Right lobe of liver (tissue), 4 donors: ENCODE measurements around the gene TFCP2L1.

Source experiments
- CTCF ChIP-seq, 4 donors: fragments of 200-600 bp in 3 of 4; fragments of 450-650 bp in 1 of 4; IDR thresholded peaks; one replicate each; pipeline versions ENCODE4 v1.5.1 to v1.8.0; 2016 to 2022; ENCODE audit warnings: antibody characterized with exemption in 4 of 4, mild to moderate bottlenecking in 2 of 4
- POLR2A ChIP-seq: fragments of 450-650 bp; IDR thresholded peaks from one replicate; pipeline ENCODE4 v1.6.1; 2017; ENCODE audit warnings: antibody characterized with exemption, mild to moderate bottlenecking
- donor health status: DM: no; HTN: no; CAD: no.
- donor health status: DM: no; HTN: no; CAD: no.
- donor health status: DM: no; HTN: yes; CAD: no.

- no peak for TF ChIP-seq CTCF (IDR thresholded peaks at IDR 0.05)
- TF ChIP-seq POLR2A: no peak
These were observed 49.5 kb downstream of the TFCP2L1 start for GRCh38 chr2:121235542-121235941.
